Activated CD8-positive, alpha-beta memory T cell treated with anti-CD3 and anti-CD28 coated beads, Interleukin-2, amount 50 U/mL, for 1 hour (primary cell): ENCODE measurements around the gene LZIC.
"Not testable (repeated sequence)": the region's sequence is repeated elsewhere in the genome, so short reads cannot be mapped to it uniquely, and the experiment has no call there.

Experiments
- DNase-seq: peaks from one replicate; pipeline ENCODE4 v3.0.0-alpha.2; 2020; ENCODE audit errors: extremely low read depth

Gene LZIC

DNA sequence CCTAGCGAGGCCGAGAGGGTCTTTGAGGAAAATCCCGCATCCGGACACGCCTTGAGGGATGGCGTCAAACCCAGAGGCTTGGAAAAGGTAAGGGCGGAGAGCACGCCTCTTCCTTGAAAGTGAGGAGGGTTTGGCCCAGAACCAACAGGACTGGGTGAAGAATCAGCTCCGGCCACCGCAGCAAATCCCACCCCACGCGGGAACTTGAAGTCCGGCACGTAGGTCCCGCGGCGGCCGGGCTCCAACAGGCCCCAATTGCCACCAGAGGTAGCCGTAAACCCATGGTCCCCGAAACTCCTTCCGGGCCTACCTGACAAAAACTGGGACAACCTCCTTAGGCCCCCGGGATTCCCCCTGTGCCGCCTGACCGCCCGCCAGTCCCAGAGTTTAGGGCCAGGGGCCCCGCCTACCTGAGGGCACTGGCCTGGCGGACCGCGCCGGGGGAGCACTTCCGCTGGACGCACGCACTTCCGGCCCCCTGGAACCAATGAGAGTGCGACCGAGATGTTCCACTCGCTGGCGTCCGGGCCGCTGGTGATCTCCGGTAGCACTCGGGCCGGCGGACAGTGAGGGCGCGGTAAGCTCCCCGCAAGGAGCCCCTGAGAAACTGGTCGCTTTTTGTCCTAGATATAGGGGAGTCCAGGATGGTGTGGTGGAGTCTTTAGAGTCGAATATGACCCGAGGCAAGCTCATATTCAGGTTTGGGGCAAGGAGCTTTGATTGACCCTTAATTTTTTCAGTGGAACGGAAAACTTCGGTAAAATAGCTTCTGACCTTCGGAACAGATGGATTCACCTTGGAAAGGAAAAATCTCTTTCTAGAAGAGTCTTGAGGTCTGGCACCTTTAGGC is at the start of gene LZIC, which contains the start of gene NMNAT1:
Gene LZIC (minus strand): TSS at position 453 of the 850 bp plus-strand sequence. CDS start 6,772 bp downstream, outside the sequence.
Gene NMNAT1 (plus strand): TSS at position 537 of the 850 bp plus-strand sequence. CDS start 28,599 bp downstream, outside the sequence.
- peak; percentile 64 for DNase-seq

DNA sequence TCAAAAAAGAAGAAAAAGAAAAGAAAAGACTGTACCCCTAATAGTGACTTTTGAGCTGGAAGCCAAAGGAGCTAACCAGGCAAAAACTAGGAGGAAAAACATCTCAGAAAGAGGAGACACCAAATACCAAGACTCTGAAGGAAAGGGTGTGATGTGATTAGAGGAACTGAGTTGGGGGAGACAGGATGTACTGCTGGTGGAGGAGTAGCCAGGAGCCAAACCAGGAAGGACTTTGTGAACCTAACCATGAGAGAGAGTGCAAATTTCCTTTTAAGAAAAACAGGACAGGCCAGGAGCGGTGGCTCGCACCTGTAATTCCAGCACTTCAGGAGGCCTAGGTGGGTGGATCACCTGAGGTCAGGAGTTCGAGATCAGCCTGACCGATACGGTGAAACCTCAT is 49.7 kb upstream of the LZIC start:
- no peak for DNase-seq

DNA sequence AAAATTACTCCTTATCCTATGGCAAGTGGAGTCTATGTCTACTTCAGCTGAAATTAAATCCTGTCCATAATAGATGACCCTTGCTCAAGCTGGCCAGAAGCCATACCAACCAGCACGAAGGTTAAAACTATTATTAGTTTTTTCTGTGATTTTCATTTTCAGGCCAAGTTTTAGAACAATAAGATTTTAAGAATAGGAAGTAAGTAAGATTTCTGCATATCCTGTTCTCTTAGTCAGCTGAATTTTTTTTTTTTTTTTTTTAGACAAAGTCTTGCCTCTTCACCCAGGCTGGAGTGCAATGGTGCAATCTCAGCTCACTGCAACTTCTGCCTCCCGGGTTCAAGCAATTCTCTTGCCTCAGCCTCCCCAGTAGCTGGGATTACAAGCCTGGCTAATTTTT is 47.8 kb upstream of the LZIC start:
- no peak for DNase-seq

DNA sequence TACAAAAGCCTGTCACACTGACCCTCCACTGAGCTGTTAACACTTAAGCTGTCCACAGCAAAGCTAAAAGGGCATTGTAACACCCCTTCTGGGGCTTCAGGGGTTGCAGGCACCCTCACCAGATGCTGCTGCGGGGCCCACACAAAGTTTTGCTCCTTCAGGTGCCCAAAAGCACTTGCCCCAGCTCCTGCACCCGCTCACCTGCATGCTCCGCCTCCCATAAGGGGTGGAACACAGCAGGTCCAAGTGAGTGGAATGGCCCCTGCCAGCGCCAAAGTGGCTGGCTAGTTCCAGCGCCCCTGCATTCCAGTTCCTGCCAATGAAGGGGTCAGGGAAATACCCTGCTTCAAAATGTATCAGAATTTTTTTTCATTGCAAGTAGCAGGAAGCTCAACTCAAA is 46.6 kb upstream of the LZIC start:
- no peak for DNase-seq

DNA sequence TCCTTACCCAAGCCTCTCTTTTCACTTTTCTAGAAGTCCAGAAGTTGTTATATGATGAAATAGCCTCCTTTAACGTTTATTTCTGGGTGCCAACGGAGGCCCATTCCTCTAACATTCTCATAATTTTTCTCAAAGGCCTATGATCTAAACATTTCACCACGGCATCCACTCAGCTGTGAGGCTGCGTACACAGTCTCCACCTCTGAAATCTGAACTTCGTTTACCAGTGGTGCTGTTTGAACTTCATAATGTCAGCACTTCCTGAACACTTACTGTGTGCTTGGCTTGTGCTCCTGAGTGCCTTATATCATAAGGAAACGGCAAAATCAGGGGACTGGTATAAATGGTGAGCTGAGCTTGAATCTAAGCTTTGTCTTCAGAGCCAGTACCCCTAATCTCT is 41.8 kb upstream of the LZIC start:
- DNase-seq: no peak

DNA sequence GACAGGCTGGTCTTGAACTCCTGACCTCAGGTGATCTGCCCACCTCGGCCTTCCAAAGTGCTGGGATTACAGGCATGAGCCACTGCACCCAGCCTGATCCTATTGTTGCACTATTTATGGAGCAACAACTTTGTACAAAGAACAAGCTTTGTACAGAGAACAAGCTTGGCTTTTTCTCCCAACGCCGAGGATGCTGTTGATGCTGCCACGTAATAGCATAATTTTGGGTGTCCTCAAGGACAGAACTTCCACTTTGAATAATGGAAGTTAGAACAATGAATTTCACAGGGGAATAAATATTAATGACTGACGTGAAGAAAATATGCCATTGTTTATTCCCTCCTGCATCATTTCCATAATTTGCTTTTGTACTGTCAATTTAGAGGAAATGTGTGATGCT is 41.1 kb upstream of the LZIC start:
- no peak for DNase-seq

DNA sequence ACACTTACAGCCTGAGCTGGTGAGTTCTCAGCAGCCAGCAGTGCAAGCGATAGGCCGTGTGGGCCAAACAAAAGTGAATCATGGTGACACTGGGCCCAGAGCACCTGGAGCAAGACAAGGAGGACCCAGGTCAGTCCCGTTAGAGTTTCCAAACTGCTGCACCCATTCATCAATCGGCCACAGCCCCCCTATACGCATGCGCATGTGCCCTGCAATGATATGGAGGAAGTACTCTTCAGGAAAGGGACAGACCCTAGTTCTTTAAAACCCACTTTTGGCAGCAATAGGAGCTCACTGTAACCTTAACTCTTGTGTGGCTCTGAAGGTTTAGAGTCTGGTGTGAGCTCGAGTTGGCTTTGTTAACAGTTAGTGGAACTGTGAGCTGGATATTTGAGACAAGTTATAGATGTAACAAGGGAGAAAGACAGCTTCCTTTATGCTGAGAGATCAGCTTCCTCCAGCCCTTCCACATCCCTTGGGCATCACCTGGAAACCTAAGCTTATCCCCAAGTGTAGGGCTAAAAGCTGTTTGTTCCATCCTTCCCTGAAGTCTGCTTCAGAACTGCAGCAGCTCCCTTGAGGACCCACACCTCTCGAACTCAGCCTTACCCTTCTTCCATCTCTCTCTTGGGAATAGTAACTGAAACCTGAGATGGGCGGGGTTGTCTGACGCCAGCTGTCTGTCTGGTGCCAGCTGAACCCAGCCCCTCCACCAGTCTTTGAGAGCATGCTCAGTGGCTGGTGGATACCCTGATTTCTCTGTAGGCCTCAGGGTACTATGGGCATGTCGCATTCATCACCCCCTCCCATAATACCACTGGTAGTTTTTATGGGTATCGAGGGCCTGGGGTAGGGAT is 17.7 kb upstream of the LZIC start:
- no peak for DNase-seq

DNA sequence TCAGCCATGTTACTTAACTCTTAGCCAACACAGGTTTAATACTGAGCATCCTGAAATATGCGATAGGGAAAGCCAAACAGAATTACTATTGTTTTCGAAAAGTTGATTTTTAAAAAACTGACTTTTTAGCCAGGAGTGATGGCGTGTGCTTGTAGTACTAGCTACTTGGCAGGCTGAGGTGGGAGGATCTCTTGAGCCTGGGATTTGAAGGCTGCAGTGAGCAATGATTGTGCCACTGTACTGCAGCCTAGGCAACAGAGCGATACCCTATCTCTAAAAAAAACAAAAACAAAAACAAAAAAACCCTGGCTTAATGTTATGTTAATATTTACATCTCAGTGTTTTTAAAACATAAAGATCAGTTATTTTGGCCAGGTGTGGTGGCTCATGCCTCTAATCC is 16.8 kb upstream of the LZIC start:
- DNase-seq: no peak

DNA sequence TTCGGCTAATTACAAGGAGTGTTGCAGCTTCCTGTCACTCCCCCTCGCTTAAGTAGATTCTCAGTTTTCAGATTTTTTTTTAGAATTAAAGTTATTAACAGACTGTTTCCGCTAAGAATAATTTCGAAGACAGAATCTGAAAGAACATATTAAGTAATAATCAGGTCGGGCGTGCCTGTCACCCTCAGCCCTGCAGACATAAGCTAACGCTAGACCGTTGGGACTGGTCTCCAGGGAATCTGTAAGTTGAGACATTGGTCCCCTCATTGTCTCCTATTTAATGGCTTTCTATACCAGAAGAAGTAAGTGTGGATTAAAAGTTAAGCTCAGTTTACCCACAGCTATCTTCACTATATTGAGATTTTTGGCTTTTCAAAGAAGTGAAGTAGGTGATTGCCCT is 14.5 kb upstream of the LZIC start:
- DNase-seq: no peak

DNA sequence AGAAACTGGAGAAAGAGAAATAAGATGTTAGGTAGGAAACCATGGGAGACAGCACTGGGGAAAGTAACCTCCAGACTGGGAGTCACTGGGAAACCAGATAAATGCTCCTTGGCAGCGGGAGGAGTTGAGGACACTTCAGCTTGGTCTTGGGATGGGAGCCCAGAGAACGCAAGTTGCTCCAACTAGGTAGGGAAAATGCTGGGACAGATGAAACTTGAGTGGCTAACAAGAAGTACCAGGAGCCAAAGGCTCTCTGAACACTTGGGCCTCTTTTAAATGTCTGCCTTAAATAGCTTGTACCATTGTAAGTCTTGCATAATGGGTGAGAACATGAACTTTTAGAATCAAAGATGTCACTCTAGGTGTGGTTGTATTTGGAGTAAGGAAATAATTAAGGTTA is 3.1 kb upstream of the LZIC start:
- DNase-seq: no peak

DNA sequence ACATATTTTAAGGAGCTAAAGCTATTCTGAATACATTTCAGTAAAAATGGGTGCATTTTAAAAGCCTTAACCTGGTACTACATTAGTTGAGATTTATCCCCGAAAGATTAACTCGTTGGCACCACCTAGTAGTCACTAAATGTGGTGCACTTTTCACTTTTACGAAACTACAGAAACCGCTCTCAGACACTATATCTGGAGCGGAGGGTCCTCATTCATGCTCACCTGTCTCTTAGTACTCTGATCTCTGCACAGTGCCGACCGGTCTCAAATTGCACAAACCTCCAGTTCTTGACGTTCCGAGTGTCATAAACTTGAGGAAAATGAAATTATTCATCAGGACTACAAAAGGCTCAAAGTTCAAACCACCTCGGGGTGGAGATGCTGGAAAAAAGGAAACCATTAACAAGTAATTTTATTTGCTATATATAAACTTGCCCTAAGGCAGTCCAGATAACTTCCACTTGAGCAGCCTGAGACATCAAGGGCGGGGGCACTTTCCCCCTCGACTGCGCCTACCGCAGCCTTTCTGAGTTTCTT is 722 bp downstream of the LZIC start:
- DNase-seq: no peak

DNA sequence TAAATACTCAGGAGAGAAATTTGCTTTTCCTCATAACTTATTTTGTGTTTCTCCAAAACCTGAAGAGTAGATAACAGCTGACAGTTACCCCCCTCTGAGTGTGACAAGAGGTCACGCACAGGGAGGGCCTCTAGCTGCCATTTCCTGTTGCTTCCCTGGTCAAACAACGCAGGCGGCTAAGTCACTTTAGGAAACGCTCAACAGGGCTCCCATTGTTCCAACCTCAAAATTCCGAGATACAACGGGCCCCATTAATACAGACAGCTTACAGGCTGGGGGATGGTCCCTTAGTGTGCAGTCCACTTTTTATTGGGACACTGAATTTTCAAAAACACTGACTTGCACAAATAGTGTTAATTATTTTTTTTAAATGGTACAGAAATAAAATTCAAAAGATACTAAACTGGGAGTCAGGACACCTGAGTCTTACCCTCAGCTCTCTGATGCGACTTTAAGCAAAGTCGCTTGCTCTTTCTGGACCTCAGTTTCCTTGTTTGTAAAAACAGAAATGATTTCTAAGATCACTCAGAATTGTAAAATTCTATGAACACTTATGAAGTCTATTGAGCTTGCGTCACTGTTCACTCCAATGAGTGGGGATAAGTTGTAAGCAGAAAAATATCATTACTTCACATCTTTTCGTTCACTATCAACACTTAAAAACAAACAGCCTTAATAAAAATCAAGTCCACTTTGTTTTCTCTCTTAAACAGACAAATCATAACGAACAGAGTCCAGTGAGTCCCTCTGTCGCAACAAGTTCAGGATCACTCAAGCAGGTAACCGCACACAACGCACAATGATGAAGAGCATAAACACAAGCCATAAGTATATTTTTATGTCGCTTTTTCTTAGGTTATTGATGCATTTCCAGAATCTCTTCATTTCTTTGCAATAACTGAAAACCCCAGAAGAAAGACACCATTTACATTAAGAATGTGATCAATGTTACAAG is 13.5 kb downstream of the LZIC start:
- no peak for DNase-seq

DNA sequence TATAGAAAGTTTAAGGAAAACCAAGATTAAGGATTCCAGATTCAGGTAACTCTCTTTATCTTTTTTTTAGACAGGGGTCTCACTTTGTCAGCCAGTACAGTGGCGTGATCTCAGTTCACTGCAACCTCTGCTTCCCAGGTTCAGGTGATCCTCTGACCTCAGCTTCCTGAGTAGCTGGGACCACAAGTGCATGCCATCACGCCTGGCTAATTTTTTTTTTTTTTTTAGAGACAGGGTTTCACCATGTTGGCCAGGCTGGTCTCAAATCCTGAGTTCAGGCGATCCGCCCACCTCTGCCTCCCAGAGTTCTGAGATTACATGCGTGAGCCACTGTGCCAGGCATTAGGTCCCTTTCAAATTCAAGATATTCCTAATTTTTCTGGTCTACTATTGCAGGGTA is 15.9 kb downstream of the LZIC start:
- no peak for DNase-seq

DNA sequence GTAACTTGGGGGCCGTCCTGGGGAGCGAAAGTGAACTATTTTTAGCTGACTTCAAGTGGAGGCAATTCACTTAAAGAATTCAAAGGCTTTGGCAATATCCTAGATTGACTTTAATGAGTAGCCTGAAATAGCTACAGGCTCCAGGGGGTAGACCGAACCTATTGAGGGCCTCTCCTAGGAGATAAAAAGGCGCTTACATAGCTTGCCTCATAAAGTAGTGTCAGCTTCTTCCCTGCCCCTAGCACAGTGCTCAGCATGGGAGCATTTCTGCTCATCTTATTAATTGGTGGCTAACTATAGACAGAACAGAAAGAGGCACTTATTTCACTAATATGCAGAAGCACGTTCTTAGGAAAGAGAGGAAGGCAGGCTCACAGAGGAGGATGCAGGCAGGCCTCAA is 20.8 kb downstream of the LZIC start:
- DNase-seq: no peak

DNA sequence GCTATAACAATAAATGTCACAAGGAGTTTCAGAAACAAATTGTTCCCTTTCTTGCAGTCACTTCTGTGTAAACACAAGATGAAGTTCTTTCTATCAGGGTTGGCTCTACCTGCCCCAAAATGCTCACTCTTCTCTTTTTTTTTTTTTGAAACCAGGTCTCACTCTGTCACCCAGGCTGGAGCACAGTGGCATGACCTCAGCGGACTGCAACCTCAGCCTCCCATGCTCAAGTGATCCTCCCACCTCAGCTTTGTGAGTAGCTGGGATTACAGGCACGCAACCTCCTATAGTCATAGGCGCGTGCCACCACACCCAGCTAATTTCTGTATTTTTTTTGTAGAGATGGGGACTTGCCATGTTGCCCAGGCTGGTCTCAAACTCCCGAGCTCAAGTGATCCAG is 22.6 kb downstream of the LZIC start:
- DNase-seq: no peak

DNA sequence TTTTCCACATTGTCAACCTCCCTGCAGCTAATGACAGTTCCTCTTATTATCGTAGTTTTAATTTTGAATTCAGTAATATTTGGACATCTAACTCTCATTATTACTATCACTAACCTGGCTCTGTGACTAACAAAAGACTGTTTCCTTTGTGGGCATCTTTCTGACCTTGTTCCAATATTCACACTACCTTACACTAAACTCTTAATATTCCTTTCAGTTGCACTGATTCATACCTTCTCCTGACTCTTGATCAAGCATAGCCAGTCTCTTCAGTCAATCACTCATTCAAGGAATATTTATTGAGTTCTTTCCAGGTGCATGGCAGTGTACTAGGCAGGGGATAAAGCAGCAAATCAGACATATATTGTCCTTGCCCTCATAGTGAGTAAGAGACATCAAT is 25.3 kb downstream of the LZIC start:
- DNase-seq: no peak

DNA sequence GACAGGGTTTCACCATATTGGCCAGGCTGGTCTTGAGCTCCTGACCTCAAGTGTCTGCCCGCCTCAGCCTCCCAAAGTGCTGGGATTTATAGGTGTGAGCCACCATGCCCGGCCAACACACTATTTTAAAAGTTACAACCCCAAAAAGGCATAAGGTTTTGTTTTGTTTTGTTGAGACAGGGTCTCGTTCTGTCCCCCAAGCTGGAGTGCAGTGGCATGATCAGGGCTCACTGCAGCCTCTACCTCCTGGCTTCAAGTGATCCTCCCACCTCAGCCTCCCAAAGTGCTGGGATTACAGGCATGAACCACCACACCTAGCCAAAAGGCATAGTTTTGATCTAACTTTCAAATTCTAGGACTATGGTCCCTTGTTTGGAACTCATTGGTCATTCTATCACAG is 25.7 kb downstream of the LZIC start:
- DNase-seq: not testable (repeated sequence)

DNA sequence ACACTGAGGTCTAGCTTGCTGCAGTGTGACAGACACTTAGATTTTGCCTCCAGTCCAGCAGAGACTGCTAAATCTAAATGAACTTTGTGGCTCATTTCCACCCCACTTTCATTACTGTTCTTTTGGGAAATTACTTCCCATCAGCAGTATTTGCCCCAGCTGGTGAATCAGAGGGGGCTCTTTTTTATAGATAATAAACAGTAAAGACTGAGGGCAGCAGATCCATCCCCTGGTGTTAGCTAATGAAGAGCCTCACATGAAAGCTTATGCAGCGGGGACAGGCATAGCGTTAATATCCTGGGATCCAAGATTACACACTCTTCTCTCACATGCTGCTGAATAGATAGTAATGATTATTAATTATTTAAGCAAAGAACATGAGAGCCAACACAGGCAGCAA is 26.7 kb downstream of the LZIC start:
- no peak for DNase-seq

DNA sequence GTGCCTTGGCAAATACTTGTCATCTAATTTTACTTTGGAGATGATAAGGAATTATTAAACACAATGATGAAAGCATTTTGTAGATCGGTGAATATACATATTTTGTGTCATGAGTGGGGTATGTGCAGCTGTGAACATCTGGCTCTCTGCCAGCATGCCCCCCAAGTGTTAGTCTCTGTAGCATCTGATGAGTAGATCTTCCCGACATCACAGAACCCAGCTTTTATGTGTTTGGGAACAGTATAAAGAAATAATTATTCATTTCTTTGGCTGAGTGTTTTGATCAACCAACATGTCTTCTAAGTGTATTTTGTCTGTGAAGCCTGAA is 28.6 kb downstream of the LZIC start:
- DNase-seq: no peak

DNA sequence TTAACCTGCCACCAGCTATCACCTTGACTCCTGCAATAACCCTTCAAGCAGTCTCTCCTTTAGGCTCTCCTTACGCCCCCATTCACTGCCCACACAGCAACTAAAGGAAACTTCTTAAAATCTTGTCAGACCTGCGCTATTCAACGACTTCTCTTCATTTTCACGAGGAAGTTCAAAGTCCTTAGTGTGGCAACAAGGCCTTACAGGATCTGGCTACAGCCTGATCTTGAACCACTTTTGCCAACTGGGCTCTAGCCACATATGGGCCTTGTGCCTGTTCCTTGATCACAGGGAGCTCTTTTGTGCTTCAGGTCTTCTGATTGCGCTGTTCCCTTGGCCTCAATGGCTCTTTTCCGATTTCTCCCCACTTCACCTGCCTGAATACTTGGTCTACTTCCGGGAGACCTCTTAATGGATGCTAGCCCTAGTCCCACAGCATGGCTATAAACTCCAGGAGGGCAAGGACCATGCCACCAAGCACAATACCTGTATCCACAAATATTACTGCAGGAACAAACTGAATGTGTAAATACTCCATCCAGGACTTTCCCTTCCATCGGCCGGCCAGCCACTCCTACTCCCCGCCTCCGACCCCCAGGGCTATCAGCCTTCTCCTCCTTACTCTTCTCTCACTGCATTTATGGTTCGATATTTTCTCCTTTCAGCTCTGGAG is 30.8 kb downstream of the LZIC start:
- DNase-seq: no peak
